Progenitor cell of endocrine pancreas (in vitro differentiated cells): ENCODE measurements around the gene CDH11. TPM values are rescaled to one million over a fixed set of nuclear protein-coding genes. Genes with fewer than 3 reads are reported as not detected.

Source experiments
- DNase-seq: peaks from one replicate; pipeline ENCODE4 v3.0.0; 2021; ENCODE audit warnings: low spot score; ENCODE audit not compliant: unreplicated experiment
- H3K27ac Mint-ChIP-seq: 2 replicates; pipeline ENCODE4 v1.8.0; 2021; ENCODE audit warnings: mild to moderate bottlenecking, moderate library complexity, mixed read lengths
- H3K27me3 Mint-ChIP-seq: 2 replicates; pipeline ENCODE4 v1.8.0; 2021; ENCODE audit warnings: mixed read lengths
- H3K36me3 Mint-ChIP-seq: 2 replicates; pipeline ENCODE4 v1.8.0; 2022; ENCODE audit warnings: mixed read lengths; ENCODE audit not compliant: insufficient read depth
- H3K4me1 Mint-ChIP-seq: 2 replicates; pipeline ENCODE4 v1.8.0; 2021; ENCODE audit warnings: low read depth, mixed read lengths
- H3K4me3 Mint-ChIP-seq: 2 replicates; pipeline ENCODE4 v1.8.0; 2021; ENCODE audit warnings: low read depth, mild to moderate bottlenecking, moderate library complexity, mixed read lengths
- H3K9me3 Mint-ChIP-seq: 2 replicates; pipeline ENCODE4 v1.8.0; 2021; ENCODE audit warnings: low read depth, mixed read lengths
- long read RNA-seq: library from polyadenylated mRNA; unstranded; transcript quantifications from one replicate; pipeline ENCODE4 v2.0.0, GENCODE V29; 2020
- total RNA-seq: library from RNA; stranded (reverse); gene quantifications from 2 replicates; pipeline ENCODE4 v1.2.1, GENCODE V29; 2021
- TF ChIP-seq, protein P1 (sequence below): fragments of 200-600 bp; sonication (generic); IDR thresholded peaks from one replicate; pipeline ENCODE4 v1.5.0; 2021; ENCODE audit warnings: antibody characterized with exemption, mild to moderate bottlenecking; ENCODE audit not compliant: unreplicated experiment

The CDH11 gene
- 5.5 and 6.0 TPM in 2 replicates for total RNA-seq
- long read RNA-seq, full-length matches to known transcripts, result 4 of 9 reads
- long read RNA-seq, partial matches to known transcripts, result 1 of 9 reads
- long read RNA-seq, other reads (novel, unspliced or antisense), result 4 of 9 reads

- Mint-ChIP-seq H3K27me3 (peaks cover 72% of the 10 kb centered on the region), H3K9me3 (no peaks in the 10 kb centered on the region), H3K36me3 (no peaks in the 10 kb centered on the region), H3K4me1 (peaks cover 18% of the 10 kb centered on the region), H3K27ac (no peak within 1 kb of the TSS), H3K4me3 (peak within 1 kb of the TSS; percentile 72)
- peak; percentile 29 for DNase-seq
- TF ChIP-seq, protein P1, sequence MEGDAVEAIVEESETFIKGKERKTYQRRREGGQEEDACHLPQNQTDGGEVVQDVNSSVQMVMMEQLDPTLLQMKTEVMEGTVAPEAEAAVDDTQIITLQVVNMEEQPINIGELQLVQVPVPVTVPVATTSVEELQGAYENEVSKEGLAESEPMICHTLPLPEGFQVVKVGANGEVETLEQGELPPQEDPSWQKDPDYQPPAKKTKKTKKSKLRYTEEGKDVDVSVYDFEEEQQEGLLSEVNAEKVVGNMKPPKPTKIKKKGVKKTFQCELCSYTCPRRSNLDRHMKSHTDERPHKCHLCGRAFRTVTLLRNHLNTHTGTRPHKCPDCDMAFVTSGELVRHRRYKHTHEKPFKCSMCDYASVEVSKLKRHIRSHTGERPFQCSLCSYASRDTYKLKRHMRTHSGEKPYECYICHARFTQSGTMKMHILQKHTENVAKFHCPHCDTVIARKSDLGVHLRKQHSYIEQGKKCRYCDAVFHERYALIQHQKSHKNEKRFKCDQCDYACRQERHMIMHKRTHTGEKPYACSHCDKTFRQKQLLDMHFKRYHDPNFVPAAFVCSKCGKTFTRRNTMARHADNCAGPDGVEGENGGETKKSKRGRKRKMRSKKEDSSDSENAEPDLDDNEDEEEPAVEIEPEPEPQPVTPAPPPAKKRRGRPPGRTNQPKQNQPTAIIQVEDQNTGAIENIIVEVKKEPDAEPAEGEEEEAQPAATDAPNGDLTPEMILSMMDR, result peak; percentile 38
These were observed at the start of gene CDH11 for GRCh38 chr16:65121870-65122723. Gene CDH11, minus strand, starts transcription at chr16:65122063. Its CDS starts 117,194 bp downstream, at chr16:65004869.

- Mint-ChIP-seq H3K9me3 (no peaks in the 10 kb centered on the region), H3K4me3 (no peak overlapping the region), H3K4me1 (no peaks in the 10 kb centered on the region), H3K27ac (no peak overlapping the region), H3K27me3 (no peaks in the 10 kb centered on the region), H3K36me3 (no peaks in the 10 kb centered on the region)
- no peak for DNase-seq
- TF ChIP-seq, protein P1, result no peak
These were observed 32.5 kb upstream of the CDH11 start for GRCh38 chr16:65154321-65154720.

GRCh38 chr16:65153365-65154105 is 31.7 kb upstream of the CDH11 start:
- H3K27me3 Mint-ChIP-seq, result no peaks in the 10 kb centered on the region
- no peak overlapping the region for H3K4me3 Mint-ChIP-seq
- no peak overlapping the region for H3K27ac Mint-ChIP-seq
- no peaks in the 10 kb centered on the region for H3K9me3 Mint-ChIP-seq
- H3K36me3 Mint-ChIP-seq, result no peaks in the 10 kb centered on the region
- H3K4me1 Mint-ChIP-seq, result no peaks in the 10 kb centered on the region
- no peak for DNase-seq
- TF ChIP-seq, protein P1, result no peak

- no peaks in the 10 kb centered on the region for H3K36me3 Mint-ChIP-seq
- H3K4me3 Mint-ChIP-seq, result no peak overlapping the region
- TF ChIP-seq, protein P1, result no peak
- H3K4me1 Mint-ChIP-seq, result no peaks in the 10 kb centered on the region
- H3K27me3 Mint-ChIP-seq, result no peaks in the 10 kb centered on the region
- H3K9me3 Mint-ChIP-seq, result no peaks in the 10 kb centered on the region
- H3K27ac Mint-ChIP-seq, result no peak overlapping the region
- DNase-seq, result no peak
These were observed 26.9 kb upstream of the CDH11 start for GRCh38 chr16:65148804-65149203.

DNA sequence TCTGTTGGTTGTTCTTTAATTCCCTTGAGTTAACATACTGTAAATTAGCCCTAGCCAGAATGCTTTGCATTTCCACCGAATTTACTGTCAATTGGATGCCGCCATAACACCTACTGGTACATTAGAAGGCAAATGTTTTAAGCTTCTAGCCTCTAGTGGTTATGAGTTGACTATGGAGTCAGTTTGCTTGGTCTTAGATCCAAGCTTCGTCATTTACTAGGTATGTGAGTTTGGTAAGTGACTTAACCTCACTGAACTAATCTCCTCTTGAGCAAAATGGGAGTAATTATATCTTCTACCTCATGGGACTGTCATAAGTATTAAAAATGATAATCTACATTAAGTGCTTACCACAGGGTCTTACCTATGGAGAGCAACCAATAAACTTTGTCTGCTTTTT is 20.4 kb upstream of the CDH11 start:
- no peaks in the 10 kb centered on the region for H3K27me3 Mint-ChIP-seq
- TF ChIP-seq, protein P1, result no peak
- H3K4me3 Mint-ChIP-seq, result no peak overlapping the region
- H3K36me3 Mint-ChIP-seq, result no peaks in the 10 kb centered on the region
- DNase-seq, result no peak
- H3K4me1 Mint-ChIP-seq, result no peaks in the 10 kb centered on the region
- H3K9me3 Mint-ChIP-seq, result no peaks in the 10 kb centered on the region
- no peak overlapping the region for H3K27ac Mint-ChIP-seq
